ENCODE results near the gene PPP2R5A. TPM values are rescaled to one million over a fixed set of nuclear protein-coding genes. Genes with fewer than 3 reads are reported as not detected.

Gene PPP2R5A
- total and polyA plus RNA-seq, 2 of the 8 experiments (the other 6 are each of a cell fraction or from before 2014, with no cell fraction given): 14.6 to 36.3 TPM

GRCh38 chr1:212286556-212287131, 1.4 kb downstream of the PPP2R5A start:
- H2BK15ac ChIP-seq (ENCODE audit: low read length): 0 out of 2 replicates have a peak overlapping the region, but pooled peaks have one; percentile 40
- H3K79me1 ChIP-seq (ENCODE audit: low read depth, low read length): no peaks in the 10 kb centered on the region; the same call in 1 of the 2 replicates
- H2BK120ac ChIP-seq (replicated peaks; ENCODE audit: low read depth, low read length): no peak overlapping the region
- ChIA-PET CTCF (ENCODE audit: partially characterized antibody) (interaction anchor here (0.8 to 3.0 kb wide), 9 partner anchors 9 to 251 kb away, joined by 3 to 12 read pairs (median 3); partner anchors contain the start of genes DTL and INTS7), POLR2A (ENCODE audit: partially characterized antibody) (interaction anchor here (1.0 to 2.8 kb wide), 8 partner anchors 9 to 322 kb away, joined by 3 to 17 read pairs (median 4); partner anchors contain the start of genes ATF3, DTL and INTS7)
- H3K9me3 ChIP-seq (ENCODE audit: insufficient read depth in 2 of 2, low read depth in 1 of 2, low read length in 1 of 2): no peaks in the 10 kb centered on the region
- H3K4me3 ChIP-seq (ENCODE audit: extremely low read depth in 1 of 4, insufficient read depth in 2 of 4, low read depth in 3 of 4, low read length in 4 of 4): peak overlapping the region; percentile 85 to 92 (median 88)
- H3K18ac ChIP-seq (ENCODE audit: extremely low read depth, low read length): peak overlapping the region; percentile 56
- no peak overlapping the region for H3K14ac ChIP-seq (ENCODE audit: insufficient read length)
- peak overlapping the region; percentile 19; the same call in 1 of the 2 replicates for H2BK20ac ChIP-seq (ENCODE audit: low read length)
- peak overlapping the region; percentile 40 for H3K4ac ChIP-seq (replicated peaks; ENCODE audit: insufficient read length, low read depth, low read length)
- peak overlapping the region; percentile 76 to 92 (median 78) for H3K9ac ChIP-seq (replicated peaks in 1 of 4; ENCODE audit: extremely low read depth in 1 of 4, low read depth in 3 of 4, low read length in 3 of 4)
- peaks cover 3 to 12% (median 9%) of the 10 kb centered on the region in 4 experiments; a peak in 6 of 7 replicates for H3K4me1 ChIP-seq (replicated peaks in 1 of 4; ENCODE audit: control insufficient read depth in 3 of 4, insufficient read depth in 4 of 4, low read length in 3 of 4)
- no peak overlapping the region for H2AK5ac ChIP-seq (ENCODE audit: low read depth, low read length)
- peak overlapping the region; percentile 82 to 93 for H3K4me2 ChIP-seq (ENCODE audit: insufficient read depth in 1 of 2, low read depth in 2 of 2, low read length in 2 of 2)
- H2BK5ac ChIP-seq (ENCODE audit: low read depth, low read length): peak overlapping the region; percentile 79
- H4K8ac ChIP-seq (ENCODE audit: extremely low read depth, insufficient read depth, low read length): no peak overlapping the region
- peak overlapping the region; percentile 19; the same call in 1 of the 2 replicates for H2BK12ac ChIP-seq (ENCODE audit: low read depth, low read length)
- H3K79me2 ChIP-seq (ENCODE audit: control insufficient read depth in 1 of 2, insufficient read depth in 2 of 2, low read length in 2 of 2): peaks cover 0 to 51% of the 10 kb centered on the region in 2 experiments; a peak in 3 of 4 replicates
- no peak overlapping the region for H4K5ac ChIP-seq (ENCODE audit: insufficient read length, low read depth, low read length)
- WGBS, 2 experiments (ENCODE audit: extremely low coverage in 1 of 2, insufficient coverage in 1 of 2, insufficient read length in 1 of 2, insufficient replicate concordance in 2 of 2, low coverage in 1 of 2, low lambda C conversion rate in 2 of 2, missing lambda C conversion rate in 1 of 2): 2% methylated on average over 17 of the region's 17 CpGs; no CpG with 5 or more reads in 1 of the 2 experiments
- peak overlapping the region; percentile 22 for H3K56ac ChIP-seq (replicated peaks; ENCODE audit: insufficient read length, low read depth, low read length)
- H4K91ac ChIP-seq (replicated peaks; ENCODE audit: insufficient read length, low read length): peak overlapping the region; percentile 14
- no peaks in the 10 kb centered on the region for H3K36me3 ChIP-seq (ENCODE audit: control insufficient read depth in 2 of 4, insufficient read depth in 4 of 4, low read length in 3 of 4)
- no peak overlapping the region for H3K23ac ChIP-seq (ENCODE audit: insufficient read length)
- no peak for FAIRE-seq
- H4K20me1 ChIP-seq (replicated peaks in 1 of 2; ENCODE audit: control insufficient read depth in 1 of 2, insufficient read depth in 2 of 2, low read length in 2 of 2): no peaks in the 10 kb centered on the region
- H2AFZ ChIP-seq (ENCODE audit: low read length): peak overlapping the region; percentile 31; the same call in 1 of the 2 replicates
- H3K23me2 ChIP-seq (ENCODE audit: low read depth, low read length): peaks cover 7% of the 10 kb centered on the region
- no peaks in the 10 kb centered on the region for H3K27me3 ChIP-seq (replicated peaks in 1 of 4; ENCODE audit: control insufficient read depth in 3 of 4, extremely low read depth in 1 of 4, insufficient read depth in 3 of 4, low read length in 3 of 4)
- H3K27ac ChIP-seq (ENCODE audit: low read depth, low read length): 0 out of 2 replicates have a peak overlapping the region, but pooled peaks have one; percentile 63
- DNase-seq (ENCODE audit: low read depth in 1 of 2, low spot score in 2 of 2): no peak
- TF ChIP-seq SIRT6 (IDR thresholded peaks at IDR 0.05; ENCODE audit: low read length): no peak
- no peak for TF ChIP-seq JUND (IDR thresholded peaks at IDR 0.05; ENCODE audit: low read length)
- TF ChIP-seq BACH1 (IDR thresholded peaks at IDR 0.05; ENCODE audit: low read length): 0 out of 2 replicates have a peak, but pooled peaks have one; percentile 37
- TF ChIP-seq KDM4A (IDR thresholded peaks at IDR 0.05; ENCODE audit: low read depth, low read length, severe bottlenecking): no peak
- TF ChIP-seq POU5F1 (IDR thresholded peaks at IDR 0.05; ENCODE audit: low read depth, low read length): no peak
- no peak for TF ChIP-seq YY1 (IDR thresholded peaks at IDR 0.05; ENCODE audit: low read depth, low read length)
- no peak; a peak in 1 of 4 replicates for TF ChIP-seq SIN3A (conservative IDR thresholded peaks at IDR 0.05 in 1 of 2, IDR thresholded peaks at IDR 0.05 in 1 of 2; ENCODE audit: low read depth in 1 of 2, low read length in 2 of 2)
- no peak for TF ChIP-seq NRF1 (IDR thresholded peaks at IDR 0.05; ENCODE audit: low read depth, low read length)
- TF ChIP-seq ATF2 (IDR thresholded peaks at IDR 0.05; ENCODE audit: low read length): 0 out of 2 replicates have a peak, but pooled peaks have one; percentile 34
